ENCODE measurements around the gene PCBP1. TPM values are rescaled to one million over a fixed set of nuclear protein-coding genes. Genes with fewer than 3 reads are reported as not detected.
"Not testable (repeated sequence)": the region's sequence is repeated elsewhere in the genome, so short reads cannot be mapped to it uniquely, and the experiment has no call there.

PCBP1 gene
- total RNA-seq, 4 donors from 2014 or later = 103 to 189 (median 149) TPM

GRCh38 chr2:70098032-70098431 is 10.8 kb downstream of the PCBP1 start:
- Histone ChIP-seq H3K9me3 (no peaks in the 10 kb centered on the region), H3K36me3 (no peaks in the 10 kb centered on the region), H3K4me3 (no peak overlapping the region), H3K4me1 (peaks cover 6 to 17% (median 13%) of the 10 kb centered on the region in 4 donors), H3K27me3 (no peaks in the 10 kb centered on the region), H3K27ac (no peak overlapping the region)
- intact Hi-C loops (cut with DNase I; ENCODE audit: low total_unique reads) = no loop called here
- no peak for DNase-seq
- in situ Hi-C loops (cut with MboI; ENCODE audit: low pct_ligation_motif_present in 1 of 4, low pct_unique_long_range_greater_than_20kb in 1 of 4, low sequenced_read_pairs in 3 of 4) = no loop called here
- 22 to 78% methylated on average over 1 to 4 of the region's 4 CpGs for WGBS, 2 donors (ENCODE audit: low coverage in 1 of 2)
- TF ChIP-seq POLR2AphosphoS5 (IDR thresholded peaks at IDR 0.05) (no peak), POLR2A (IDR thresholded peaks at IDR 0.05) (no peak), CTCF (IDR thresholded peaks at IDR 0.05) (no peak), EP300 (IDR thresholded peaks at IDR 0.05; ENCODE audit: low read depth) (no peak)

GRCh38 chr2:70099270-70099669 is 12.0 kb downstream of the PCBP1 start:
- no peak for TF ChIP-seq POLR2AphosphoS5 (IDR thresholded peaks at IDR 0.05)
- no peak for TF ChIP-seq CTCF (IDR thresholded peaks at IDR 0.05)
- TF ChIP-seq POLR2A (IDR thresholded peaks at IDR 0.05) = no peak
- no peak for TF ChIP-seq EP300 (IDR thresholded peaks at IDR 0.05; ENCODE audit: low read depth)
- 98 to 100% methylated on average over 2 of the region's 2 CpGs for WGBS, 2 donors (ENCODE audit: low coverage in 1 of 2)
- in situ Hi-C loops (cut with MboI; ENCODE audit: low pct_ligation_motif_present in 1 of 4, low pct_unique_long_range_greater_than_20kb in 1 of 4, low sequenced_read_pairs in 3 of 4) = no loop called here

GRCh38 chr2:70101174-70101573 is 13.9 kb downstream of the PCBP1 start:
- in situ Hi-C loops (cut with MboI; ENCODE audit: low pct_ligation_motif_present in 1 of 4, low pct_unique_long_range_greater_than_20kb in 1 of 4, low sequenced_read_pairs in 3 of 4) = no loop called here
- intact Hi-C loops (cut with DNase I; ENCODE audit: low total_unique reads) = no loop called here

More at GRCh38 chr2:70099270-70099669, 12.0 kb downstream of the PCBP1 start:
- intact Hi-C loops (cut with DNase I; ENCODE audit: low total_unique reads) = no loop called here
- H3K27me3 ChIP-seq = no peaks in the 10 kb centered on the region
- H3K36me3 ChIP-seq = no peaks in the 10 kb centered on the region
- H3K4me1 ChIP-seq = peaks cover 6 to 22% (median 13%) of the 10 kb centered on the region in 4 donors
- no peak overlapping the region for H3K27ac ChIP-seq
- H3K9me3 ChIP-seq = no peaks in the 10 kb centered on the region
- no peak for DNase-seq
- H3K4me3 ChIP-seq = no peak overlapping the region

GRCh38 chr2:70101686-70102085 is 14.4 kb downstream of the PCBP1 start:
- H3K36me3 ChIP-seq; H3K4me3 ChIP-seq; DNase-seq; H3K4me1 ChIP-seq; in situ Hi-C loops (cut with MboI; ENCODE audit: low pct_ligation_motif_present in 1 of 4, low pct_unique_long_range_greater_than_20kb in 1 of 4, low sequenced_read_pairs in 3 of 4); H3K27me3 ChIP-seq; intact Hi-C loops (cut with DNase I; ENCODE audit: low total_unique reads); H3K9me3 ChIP-seq; H3K27ac ChIP-seq: not testable (repeated sequence)
- WGBS, 2 donors (ENCODE audit: low coverage in 1 of 2) = 86 to 87% methylated on average over 11 of the region's 11 CpGs

More at GRCh38 chr2:70101174-70101573, 13.9 kb downstream of the PCBP1 start:
- no peak for DNase-seq
- Histone ChIP-seq H3K4me1 (peaks cover 0 to 6% (median 0%) of the 10 kb centered on the region in 4 donors), H3K36me3 (no peaks in the 10 kb centered on the region), H3K27me3 (no peaks in the 10 kb centered on the region), H3K9me3 (no peaks in the 10 kb centered on the region), H3K4me3 (no peak overlapping the region), H3K27ac (no peak overlapping the region)
- TF ChIP-seq POLR2A (IDR thresholded peaks at IDR 0.05) = no peak
- TF ChIP-seq POLR2AphosphoS5 (IDR thresholded peaks at IDR 0.05) = no peak
- no peak for TF ChIP-seq EP300 (IDR thresholded peaks at IDR 0.05; ENCODE audit: low read depth)
- no peak for TF ChIP-seq CTCF (IDR thresholded peaks at IDR 0.05)
- 90 to 96% methylated on average over 4 to 6 of the region's 6 CpGs for WGBS, 2 donors (ENCODE audit: low coverage in 1 of 2)

- H3K4me3 ChIP-seq; H3K4me1 ChIP-seq; H3K36me3 ChIP-seq; in situ Hi-C loops (cut with MboI; ENCODE audit: low pct_ligation_motif_present in 1 of 4, low pct_unique_long_range_greater_than_20kb in 1 of 4, low sequenced_read_pairs in 3 of 4); H3K27ac ChIP-seq; H3K27me3 ChIP-seq; H3K9me3 ChIP-seq; DNase-seq; intact Hi-C loops (cut with DNase I; ENCODE audit: low total_unique reads): not testable (repeated sequence)
- WGBS, 2 donors (ENCODE audit: low coverage in 1 of 2) = 97% methylated on average over 13 to 29 of the region's 29 CpGs
These were observed 15.1 kb downstream of the PCBP1 start for GRCh38 chr2:70102323-70102905.

All from transverse colon (tissue), 4 donors.